Hepatocyte (in vitro differentiated cells): ENCODE results near the gene CNEP1R1.

Experiments
- CTCF ChIP-seq: fragments of 200-600 bp; sonication (generic); IDR thresholded peaks from 2 replicates; pipeline ENCODE4 v1.5.1; 2016; ENCODE audit warnings: antibody characterized with exemption, mild to moderate bottlenecking; ENCODE audit not compliant: poor library complexity
- EZH2phosphoT487 ChIP-seq: fragments of 200-600 bp; sonication (generic); IDR thresholded peaks from one replicate; pipeline ENCODE4 v1.6.1; 2018; ENCODE audit warnings: antibody characterized with exemption, mild to moderate bottlenecking, low read depth, moderate library complexity; ENCODE audit not compliant: unreplicated experiment, severe bottlenecking

- TF ChIP-seq CTCF (no peak), EZH2phosphoT487 (no peak)
Measured at GRCh38 chr16:49993579-49993978, 31.4 kb upstream of the CNEP1R1 start.
